WTC11 (cell line): Measurements from ENCODE around the gene CAD. TPM values are rescaled to one million over a fixed set of nuclear protein-coding genes. Genes with fewer than 3 reads are reported as not detected.

ENCODE experiments used
- ATAC-seq: fragments of 200-7000 bp; cut with Tn5 transposase; 2 replicates; pipeline ENCODE4 v1.10.0; 2021; ENCODE audit warnings: mild to moderate bottlenecking, moderate library complexity
- CTCF ChIA-PET: fragments of 300-600 bp; sonication (Branson Sonifier 250); formaldehyde crosslinking; loops from one replicate; lab custom pipeline; 2021; ENCODE audit warnings: antibody characterized with exemption; lab: Charles Lee
- POLR2A ChIA-PET: fragments of 350-600 bp; sonication (Branson Sonifier 250); formaldehyde crosslinking; loops from one replicate; lab custom pipeline; 2021; ENCODE audit warnings: antibody characterized with exemption; lab: Charles Lee
- DNase-seq: peaks from one replicate; pipeline ENCODE4 v3.0.0; 2021; ENCODE audit warnings: low spot score
- H3K27ac Mint-ChIP-seq: 2 replicates; pipeline ENCODE4 v1.8.0; 2021; ENCODE audit warnings: mixed read lengths
- H3K27me3 Mint-ChIP-seq: 2 replicates; pipeline ENCODE4 v1.8.0; 2021; ENCODE audit warnings: low read depth, mild to moderate bottlenecking, moderate library complexity, mixed read lengths
- H3K36me3 Mint-ChIP-seq: 2 replicates; pipeline ENCODE4 v1.8.0; 2021; ENCODE audit warnings: mixed read lengths
- H3K4me1 Mint-ChIP-seq: 2 replicates; pipeline ENCODE4 v1.8.0; 2022; ENCODE audit warnings: mixed read lengths
- H3K4me3 Mint-ChIP-seq: 2 replicates; pipeline ENCODE4 v1.8.0; 2021; ENCODE audit warnings: mild to moderate bottlenecking, moderate library complexity, mixed read lengths
- H3K9me3 Mint-ChIP-seq: 2 replicates; pipeline ENCODE4 v1.8.0; 2021; ENCODE audit warnings: mixed read lengths
- AR ChIP-seq: fragments of 250-450 bp; sonication (Bioruptor Pico); IDR thresholded peaks from 2 replicates; pipeline ENCODE4 v1.9.0; 2021; ENCODE audit warnings: mild to moderate bottlenecking
- CBFB ChIP-seq: sonication (generic); formaldehyde crosslinking; IDR thresholded peaks from 2 replicates; pipeline ENCODE4 v1.8.1; 2022; ENCODE audit warnings: mild to moderate bottlenecking, low read depth, missing genetic modification reagents
- CREB1 ChIP-seq: sonication (generic); formaldehyde crosslinking; IDR thresholded peaks from 2 replicates; pipeline ENCODE4 v1.8.0; 2023; ENCODE audit warnings: mild to moderate bottlenecking, missing genetic modification reagents
- CREM ChIP-seq: sonication (generic); formaldehyde crosslinking; IDR thresholded peaks from 2 replicates; pipeline ENCODE4 v1.8.1; 2022; ENCODE audit warnings: mild to moderate bottlenecking, missing genetic modification reagents, moderate library complexity
- E2F1 ChIP-seq: sonication (generic); formaldehyde crosslinking; IDR thresholded peaks from 2 replicates; pipeline ENCODE4 v1.8.0; 2022; ENCODE audit warnings: mild to moderate bottlenecking, missing genetic modification reagents
- FOXJ3 ChIP-seq: sonication (generic); formaldehyde crosslinking; IDR thresholded peaks from 2 replicates; pipeline ENCODE4 v1.9.0; 2021; ENCODE audit warnings: missing genetic modification reagents, mild to moderate bottlenecking, borderline replicate concordance
- GABPB1 ChIP-seq: sonication (generic); formaldehyde crosslinking; IDR thresholded peaks from 2 replicates; pipeline ENCODE4 v1.8.1; 2023; ENCODE audit warnings: mild to moderate bottlenecking, missing genetic modification reagents
- GRHL2 ChIP-seq: fragments of 250-450 bp; sonication (Bioruptor Pico); IDR thresholded peaks from 2 replicates; pipeline ENCODE4 v1.8.0; 2022; ENCODE audit warnings: mild to moderate bottlenecking, moderate library complexity; ENCODE audit not compliant: insufficient replicate concordance, severe bottlenecking
- IRF1 ChIP-seq: sonication (generic); formaldehyde crosslinking; IDR thresholded peaks from 2 replicates; pipeline ENCODE4 v1.8.0; 2023; ENCODE audit warnings: missing genetic modification reagents
- IRF2 ChIP-seq: sonication (generic); formaldehyde crosslinking; IDR thresholded peaks from 2 replicates; pipeline ENCODE4 v1.8.0; 2022; ENCODE audit warnings: low read depth, missing genetic modification reagents, borderline replicate concordance
- JAZF1 ChIP-seq: fragments of 250-450 bp; sonication (Bioruptor Pico); IDR thresholded peaks from 2 replicates; pipeline ENCODE4 v1.9.0; 2021; ENCODE audit warnings: moderate library complexity, mild to moderate bottlenecking, inconsistent platforms
- JUN ChIP-seq: sonication (generic); formaldehyde crosslinking; IDR thresholded peaks from 2 replicates; pipeline ENCODE4 v1.8.0; 2023; ENCODE audit warnings: mild to moderate bottlenecking, missing genetic modification reagents
- KAT7 ChIP-seq: sonication (generic); formaldehyde crosslinking; IDR thresholded peaks from 2 replicates; pipeline ENCODE4 v1.8.1; 2023; ENCODE audit warnings: missing genetic modification reagents, mild to moderate bottlenecking, borderline replicate concordance
- MXD4 ChIP-seq: fragments of 250-450 bp; sonication (Bioruptor Pico); IDR thresholded peaks from 2 replicates; pipeline ENCODE4 v1.8.0; 2021; ENCODE audit warnings: mild to moderate bottlenecking, moderate library complexity, borderline replicate concordance
- NFATC4 ChIP-seq: fragments of 250-450 bp; sonication (Bioruptor Pico); IDR thresholded peaks from 2 replicates; pipeline ENCODE4 v1.9.0; 2021; ENCODE audit warnings: mild to moderate bottlenecking
- NFE2L1 ChIP-seq: sonication (generic); formaldehyde crosslinking; IDR thresholded peaks from 2 replicates; pipeline ENCODE4 v1.8.1; 2023; ENCODE audit warnings: missing genetic modification reagents
- NFYB ChIP-seq: sonication (generic); formaldehyde crosslinking; conservative IDR thresholded peaks from 2 replicates; pipeline ENCODE4 v1.8.0; 2022; ENCODE audit warnings: low read depth, missing genetic modification reagents
- NR2C2 ChIP-seq: sonication (generic); formaldehyde crosslinking; IDR thresholded peaks from 2 replicates; pipeline ENCODE4 v1.8.0; 2022; ENCODE audit warnings: mild to moderate bottlenecking, missing genetic modification reagents
- NR3C1 ChIP-seq: sonication (generic); formaldehyde crosslinking; conservative IDR thresholded peaks from 2 replicates; pipeline ENCODE4 v1.8.1; 2023; ENCODE audit warnings: low read depth, mild to moderate bottlenecking, missing genetic modification reagents
- PRRX2 ChIP-seq: fragments of 250-450 bp; sonication (Bioruptor Pico); IDR thresholded peaks from 2 replicates; pipeline ENCODE4 v1.8.0; 2021; ENCODE audit warnings: mild to moderate bottlenecking
- RELA ChIP-seq: sonication (generic); formaldehyde crosslinking; IDR thresholded peaks from 2 replicates; pipeline ENCODE4 v1.8.1; 2022; ENCODE audit warnings: missing genetic modification reagents, mild to moderate bottlenecking, borderline replicate concordance
- RORB ChIP-seq: fragments of 250-450 bp; sonication (Bioruptor Pico); IDR thresholded peaks from 2 replicates; pipeline ENCODE4 v1.9.0; 2021; ENCODE audit warnings: mild to moderate bottlenecking
- SMAD4 ChIP-seq: sonication (generic); formaldehyde crosslinking; IDR thresholded peaks from 2 replicates; pipeline ENCODE4 v1.8.0; 2022; ENCODE audit warnings: mild to moderate bottlenecking, missing genetic modification reagents
- SP1 ChIP-seq: sonication (generic); formaldehyde crosslinking; conservative IDR thresholded peaks from 2 replicates; pipeline ENCODE4 v1.8.1; 2022; ENCODE audit warnings: missing genetic modification reagents
- TCF7 ChIP-seq: sonication (generic); formaldehyde crosslinking; IDR thresholded peaks from 2 replicates; pipeline ENCODE4 v1.8.0; 2022; ENCODE audit warnings: mild to moderate bottlenecking, low read depth, missing genetic modification reagents, moderate library complexity
- USF1 ChIP-seq: sonication (generic); formaldehyde crosslinking; IDR thresholded peaks from 2 replicates; pipeline ENCODE4 v1.8.0; 2022; ENCODE audit warnings: mild to moderate bottlenecking, missing genetic modification reagents
- ZNF219 ChIP-seq: sonication (generic); formaldehyde crosslinking; IDR thresholded peaks from 2 replicates; pipeline ENCODE4 v1.8.0; 2023; ENCODE audit warnings: missing genetic modification reagents, mild to moderate bottlenecking, borderline replicate concordance
- ZNF396 ChIP-seq: fragments of 250-450 bp; sonication (Bioruptor Pico); IDR thresholded peaks from 2 replicates; pipeline ENCODE4 v1.8.0; 2021; ENCODE audit warnings: mild to moderate bottlenecking, moderate library complexity, borderline replicate concordance
- ZNF532 ChIP-seq: fragments of 250-450 bp; sonication (Bioruptor Pico); IDR thresholded peaks from 2 replicates; pipeline ENCODE4 v1.9.0; 2021; ENCODE audit warnings: mild to moderate bottlenecking, borderline replicate concordance
- total RNA-seq: library from RNA; stranded (reverse); gene quantifications from 3 replicates; pipeline ENCODE4 v1.2.3, GENCODE V29; 2021

The CAD gene
- total RNA-seq, 1 experiment from 2014 or later: 178 TPM

GRCh38 chr2:27280826-27281225 lies 63.7 kb downstream of the CAD start:
- Mint-ChIP-seq H3K27ac (no peak overlapping the region), H3K27me3 (no peaks in the 10 kb centered on the region; the same call in 1 of the 2 replicates), H3K4me1 (peaks cover 36% of the 10 kb centered on the region), H3K36me3 (no peaks in the 10 kb centered on the region), H3K4me3 (no peak overlapping the region), H3K9me3 (no peaks in the 10 kb centered on the region)
- DNase-seq: no peak
- no peak for ATAC-seq
- TF ChIP-seq PRRX2 (no peak), AR (no peak), JUN (CRISPR knock-in tag) (no peak), RORB (CRISPR knock-in tag) (no peak), CBFB (no peak), GRHL2 (no peak), NFATC4 (CRISPR knock-in tag) (no peak), NFE2L1 (CRISPR knock-in tag) (no peak), IRF1 (CRISPR knock-in tag) (no peak), IRF2 (CRISPR knock-in tag) (no peak), NR3C1 (CRISPR knock-in tag) (no peak), KAT7 (CRISPR knock-in tag) (no peak), GABPB1 (CRISPR knock-in tag) (no peak), ZNF396 (CRISPR knock-in tag) (no peak), MXD4 (no peak), SP1 (CRISPR knock-in tag) (no peak), CREB1 (no peak), ZNF219 (CRISPR knock-in tag) (no peak)
- ChIA-PET POLR2A (no interaction called here), CTCF (interaction anchor here (1.2 to 7.6 kb wide), 11 partner anchors 10 to 193 kb away, joined by 3 to 153 read pairs (median 11); partner anchors contain the start of genes ABHD1, ATRAID, KHK and SLC30A3)

- DNase-seq (no peak), ATAC-seq (no peak)
- H3K27ac Mint-ChIP-seq: no peak overlapping the region
- H3K9me3 Mint-ChIP-seq: no peaks in the 10 kb centered on the region
- POLR2A ChIA-PET: interaction anchor here (1.6 kb wide), 1 partner anchor 11 kb away, joined by 3 read pairs; no protein-coding TSS in a partner anchor
- H3K36me3 Mint-ChIP-seq: no peaks in the 10 kb centered on the region
- CTCF ChIA-PET: interaction anchor here (0.5 to 7.6 kb wide), 13 partner anchors 10 to 264 kb away, joined by 3 to 153 read pairs (median 5); partner anchors contain the start of genes SLC30A3 and UCN
- no peak overlapping the region for H3K4me3 Mint-ChIP-seq
- H3K27me3 Mint-ChIP-seq: no peaks in the 10 kb centered on the region; the same call in 1 of the 2 replicates
- peaks cover 40% of the 10 kb centered on the region for H3K4me1 Mint-ChIP-seq
- TF ChIP-seq FOXJ3 (no peak), RELA (CRISPR knock-in tag) (no peak), SMAD4 (CRISPR knock-in tag) (no peak), USF1 (no peak), NFYB (CRISPR knock-in tag) (no peak), JAZF1 (CRISPR knock-in tag) (no peak), E2F1 (CRISPR knock-in tag) (no peak), CREM (no peak), TCF7 (CRISPR knock-in tag) (no peak), ZNF532 (no peak), NR2C2 (CRISPR knock-in tag) (no peak)
These were observed 64.3 kb downstream of the CAD start for GRCh38 chr2:27281442-27281841.
